GM19240 (cell line): Measurements from ENCODE around the gene BMP6.

Experiments used
- DNase-seq: peaks from one replicate; pipeline ENCODE4 v3.0.0; 2011; ENCODE audit warnings: low spot score; ENCODE audit not compliant: insufficient read length

BMP6 gene

GRCh38 chr6:7921632-7922092, 195.8 kb downstream of the BMP6 start:
- DNase-seq, result no peak

- DNase-seq, result no peak
Measured at GRCh38 chr6:7922596-7922995, 196.7 kb downstream of the BMP6 start.

- no peak for DNase-seq
Measured at GRCh38 chr6:7924867-7925266, 199.0 kb downstream of the BMP6 start.
